Kidney (tissue), 14 donors: ENCODE results near the gene SEC24C. TPM values are rescaled to one million over a fixed set of nuclear protein-coding genes. Genes with fewer than 3 reads are reported as not detected.

Experiments
- DNase-seq, 5 donors: peaks; one replicate each; pipeline ENCODE4 v3.0.0-alpha.2; 2013 to 2020
- FAIRE-seq: peaks from 2 replicates; lab custom pipeline; 2012; peaks lifted over from hg19 to GRCh38; lab: Jason Lieb, UNC
- H3K27ac ChIP-seq, 2 donors: one replicate each; pipeline ENCODE4 v1.7.0; 2013; ENCODE audit warnings: low read depth in 2 of 2, low read length in 2 of 2, inconsistent platforms in 1 of 2
- H3K27me3 ChIP-seq: one replicate; pipeline ENCODE4 v1.7.1; 2013; ENCODE audit warnings: low read length, inconsistent platforms; ENCODE audit not compliant: control insufficient read depth, insufficient read depth
- H3K36me3 ChIP-seq, 3 donors: one replicate each; pipeline versions ENCODE4 v1.7.0 to v1.7.1; 2013; ENCODE audit warnings: low read length in 3 of 3, control low read depth in 1 of 3, inconsistent platforms in 1 of 3; ENCODE audit not compliant: insufficient read depth in 3 of 3, control insufficient read depth in 2 of 3
- H3K4me1 ChIP-seq, 3 donors: one replicate each; pipeline versions ENCODE4 v1.7.0 to v1.7.1; 2013; ENCODE audit warnings: low read length in 3 of 3, inconsistent platforms in 1 of 3, low read depth in 1 of 3; ENCODE audit not compliant: control insufficient read depth in 2 of 3, insufficient read depth in 2 of 3
- H3K4me3 ChIP-seq, 3 donors: one replicate each; pipeline versions ENCODE4 v1.7.0 to v1.8.1; 2013; ENCODE audit warnings: low read length in 3 of 3, control low read depth in 1 of 3, inconsistent platforms in 1 of 3
- H3K9ac ChIP-seq, 3 donors: one replicate each; pipeline versions ENCODE4 v1.7.0 to v1.7.1; 2013; ENCODE audit warnings: low read length in 3 of 3, control low read depth in 1 of 3, inconsistent platforms in 1 of 3
- H3K9me3 ChIP-seq, 3 donors: one replicate each; pipeline versions ENCODE4 v1.7.0 to v1.7.1; 2013; ENCODE audit warnings: low read length in 3 of 3, control low read depth in 1 of 3, inconsistent platforms in 1 of 3; ENCODE audit not compliant: control insufficient read depth in 2 of 3, insufficient read depth in 1 of 3
- intact Hi-C: fragments of 100-400 bp; cut with DNase I; formaldehyde crosslinking; loops from one replicate; pipeline ENCODE4 v1.11.1; 2022
- polyA plus RNA-seq: library from polyadenylated mRNA; stranded (reverse); fragments of 350-450 nt; fragmentation: Illumina TruSeq; extraction: RNeasy Lipid Tissue Mini Kit (QIAGEN cat#74804); gene quantifications from one replicate; pipeline ENCODE4 v1.2.3, GENCODE V29; 2014; ENCODE audit warnings: low read depth, low replicate concordance; ENCODE audit not compliant: insufficient read depth
- total RNA-seq: library from RNA; stranded (reverse); fragmentation: NEBNext Ultra II Directional; extraction: Animal tissue kit (Norgen Biotek cat#: 25700); gene quantifications from one replicate; pipeline ENCODE4 v1.2.1, GENCODE V29; 2021
- TF ChIP-seq, protein P1 (sequence below): IDR thresholded peaks from 3 replicates; pipeline ENCODE4 v1.5.1; 2012; ENCODE audit warnings: mild to moderate bottlenecking, moderate library complexity, borderline replicate concordance; ENCODE audit not compliant: insufficient read depth; ENCODE audit errors: extremely low read depth
- donor health status: control.
- donor health status: control.
- donor health status: control.
- donor health status: control.
- donor health status: control.
- donor health status: DM: yes; HTN: yes; CAD: no.
- donor health status: Normal renal cell carcinoma (clear cell type).

The SEC24C gene
- total and polyA plus RNA-seq, 2 donors from 2014 or later, result 39.2 to 66.9 TPM

DNA sequence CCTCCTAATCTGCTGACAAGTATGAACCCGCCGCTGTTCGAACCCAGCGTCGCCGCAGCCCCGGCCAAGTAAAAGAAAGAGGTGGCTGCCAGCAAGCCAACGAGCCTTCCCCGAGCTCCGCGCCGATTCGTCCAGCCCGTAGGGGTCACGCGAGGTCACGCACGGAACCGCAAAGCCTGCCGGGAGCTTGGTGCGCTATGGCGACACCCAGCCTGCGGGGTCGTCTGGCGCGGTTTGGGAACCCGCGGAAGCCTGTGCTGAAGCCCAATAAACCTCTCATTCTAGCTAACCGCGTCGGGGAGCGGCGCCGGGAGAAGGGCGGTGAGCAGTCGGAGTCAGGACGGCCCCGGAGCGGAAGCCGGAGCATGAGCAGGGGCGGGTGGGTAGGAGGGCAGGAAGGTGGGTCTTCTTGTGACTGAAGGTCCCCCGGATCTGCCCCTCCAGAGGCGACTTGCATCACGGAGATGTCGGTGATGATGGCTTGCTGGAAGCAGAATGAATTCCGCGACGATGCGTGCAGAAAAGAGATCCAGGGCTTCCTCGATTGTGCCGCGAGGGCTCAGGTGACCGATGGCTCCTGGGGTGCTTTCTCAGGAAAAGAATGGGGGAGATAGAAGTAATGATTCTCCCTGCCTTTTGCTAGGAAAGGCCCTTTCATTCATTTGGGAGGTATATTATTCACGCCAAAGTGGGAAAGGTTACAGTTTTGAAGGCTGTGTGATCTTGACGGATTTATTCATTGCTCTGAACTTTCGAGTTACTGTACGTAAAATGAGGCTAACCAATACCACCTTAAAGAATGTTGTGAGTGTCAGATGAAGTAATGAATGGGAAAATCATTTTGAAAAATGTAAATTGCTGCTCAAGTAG lies 37.9 kb downstream of the SEC24C start, which contains the start of gene CHCHD1:
TSS of gene CHCHD1 (plus strand) at position 170 of the 870 bp plus-strand sequence. CDS start at position 198, 28 bp downstream.
- Histone ChIP-seq H3K36me3 (no peaks in the 10 kb centered on the region), H3K9me3 (no peaks in the 10 kb centered on the region), H3K27ac (peak within 1 kb of the TSS; percentile 92 to 95), H3K9ac (peak within 1 kb of the TSS; percentile 46 to 88 (median 81)), H3K4me1 (peaks cover 2 to 17% (median 7%) of the 10 kb centered on the region in 3 donors), H3K27me3 (no peaks in the 10 kb centered on the region), H3K4me3 (peak within 1 kb of the TSS; percentile 88 to 92 (median 89))
- FAIRE-seq (no peak), DNase-seq (peak; percentile 94 to 98 (median 96))
- TF ChIP-seq, protein P1, sequence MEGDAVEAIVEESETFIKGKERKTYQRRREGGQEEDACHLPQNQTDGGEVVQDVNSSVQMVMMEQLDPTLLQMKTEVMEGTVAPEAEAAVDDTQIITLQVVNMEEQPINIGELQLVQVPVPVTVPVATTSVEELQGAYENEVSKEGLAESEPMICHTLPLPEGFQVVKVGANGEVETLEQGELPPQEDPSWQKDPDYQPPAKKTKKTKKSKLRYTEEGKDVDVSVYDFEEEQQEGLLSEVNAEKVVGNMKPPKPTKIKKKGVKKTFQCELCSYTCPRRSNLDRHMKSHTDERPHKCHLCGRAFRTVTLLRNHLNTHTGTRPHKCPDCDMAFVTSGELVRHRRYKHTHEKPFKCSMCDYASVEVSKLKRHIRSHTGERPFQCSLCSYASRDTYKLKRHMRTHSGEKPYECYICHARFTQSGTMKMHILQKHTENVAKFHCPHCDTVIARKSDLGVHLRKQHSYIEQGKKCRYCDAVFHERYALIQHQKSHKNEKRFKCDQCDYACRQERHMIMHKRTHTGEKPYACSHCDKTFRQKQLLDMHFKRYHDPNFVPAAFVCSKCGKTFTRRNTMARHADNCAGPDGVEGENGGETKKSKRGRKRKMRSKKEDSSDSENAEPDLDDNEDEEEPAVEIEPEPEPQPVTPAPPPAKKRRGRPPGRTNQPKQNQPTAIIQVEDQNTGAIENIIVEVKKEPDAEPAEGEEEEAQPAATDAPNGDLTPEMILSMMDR, result no peak
- intact Hi-C loops, result no loop called here

DNA sequence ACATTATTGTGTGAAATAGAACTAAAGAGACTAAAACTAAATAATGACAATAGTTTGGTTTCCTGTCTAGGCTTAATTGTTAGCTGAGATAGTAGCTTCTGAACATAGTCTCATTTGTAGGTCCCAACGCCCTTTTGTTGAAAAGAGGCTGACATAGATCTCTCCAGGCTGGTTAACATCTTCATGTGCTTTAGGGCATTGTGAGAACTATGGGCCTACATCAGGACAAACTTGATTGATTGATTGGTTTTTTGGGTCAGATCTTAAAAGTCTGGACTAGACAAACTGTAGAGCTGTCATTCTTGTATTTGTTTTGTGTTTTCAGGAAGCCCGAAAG lies 38.5 kb downstream of the SEC24C start:
- H3K36me3 ChIP-seq, result no peaks in the 10 kb centered on the region
- H3K4me1 ChIP-seq, result peaks cover 2 to 20% (median 7%) of the 10 kb centered on the region in 3 donors
- peak overlapping the region; percentile 46 to 88 (median 81) for H3K9ac ChIP-seq
- H3K4me3 ChIP-seq, result peak overlapping the region; percentile 88 to 92 (median 89)
- H3K27me3 ChIP-seq, result no peaks in the 10 kb centered on the region
- no peak for FAIRE-seq
- no peak overlapping the region for H3K27ac ChIP-seq
- no peak for DNase-seq
- intact Hi-C loops, result no loop called here
- TF ChIP-seq, protein P1, result no peak
- H3K9me3 ChIP-seq, result no peaks in the 10 kb centered on the region

DNA sequence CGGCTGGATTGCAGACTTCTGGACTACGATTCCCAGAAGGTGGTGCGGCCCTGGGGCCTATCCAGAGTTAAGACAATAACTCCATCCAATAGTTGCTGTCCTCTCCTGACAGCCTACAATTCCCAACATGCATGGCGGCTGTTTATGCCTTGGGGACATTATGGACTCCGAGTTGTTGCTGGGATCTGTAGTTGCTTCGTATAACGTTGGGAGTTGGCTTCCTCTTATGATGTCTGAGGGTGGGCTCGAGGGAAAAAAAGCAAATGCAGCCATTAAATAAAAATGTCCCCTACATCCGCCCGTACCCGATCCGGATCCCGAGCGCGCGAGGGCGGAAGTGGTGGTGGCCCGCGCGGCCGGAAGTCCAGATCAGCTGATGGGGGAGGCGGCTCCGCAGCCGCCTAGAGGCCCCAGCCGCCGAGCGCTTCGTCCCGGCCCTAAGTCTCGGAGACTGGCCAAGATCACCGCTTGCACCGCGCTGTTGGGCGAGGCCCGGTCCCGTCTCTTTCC lies 41.1 kb downstream of the SEC24C start, which contains the start of gene ZSWIM8:
TSS of gene ZSWIM8 (plus strand) at position 396 of the 510 bp plus-strand sequence. CDS start 273 bp downstream, outside the sequence.
- H3K4me3 ChIP-seq, result peak within 1 kb of the TSS; percentile 74 to 91 (median 80)
- H3K9ac ChIP-seq, result peak within 1 kb of the TSS; percentile 82 to 91 (median 88)
- TF ChIP-seq, protein P1, result no peak
- peaks cover 2 to 23% (median 7%) of the 10 kb centered on the region in 3 donors for H3K4me1 ChIP-seq
- DNase-seq, result peak; percentile 92 to 99 (median 97)
- peak within 1 kb of the TSS; percentile 90 to 93 for H3K27ac ChIP-seq
- no peaks in the 10 kb centered on the region for H3K27me3 ChIP-seq
- peaks cover 0 to 14% (median 14%) of the 10 kb centered on the region in 3 donors for H3K36me3 ChIP-seq
- peak; percentile 65 for FAIRE-seq
- no peaks in the 10 kb centered on the region for H3K9me3 ChIP-seq
- intact Hi-C loops, result no loop called here
